Measurements from ENCODE around the gene DNAH9. TPM values are rescaled to one million over a fixed set of nuclear protein-coding genes. Genes with fewer than 3 reads are reported as not detected.

DNAH9 gene
- total RNA-seq, 4 donors from 2014 or later = 0.98 to 1.9 (median 1.5) TPM

GRCh38 chr17:11805952-11806351 lies 207.7 kb downstream of the DNAH9 start:
- H3K27me3 ChIP-seq = no peaks in the 10 kb centered on the region
- H3K4me3 ChIP-seq = no peak overlapping the region
- no peaks in the 10 kb centered on the region for H3K4me1 ChIP-seq
- 97 to 98% methylated on average over 7 of the region's 7 CpGs for WGBS, 2 donors
- no peak for DNase-seq (ENCODE audit: low spot score in 2 of 2)
- no peaks in the 10 kb centered on the region for H3K36me3 ChIP-seq
- H3K27ac ChIP-seq = no peak overlapping the region
- H3K9me3 ChIP-seq = no peaks in the 10 kb centered on the region
- no peak for TF ChIP-seq EP300 (IDR thresholded peaks at IDR 0.05)
- TF ChIP-seq POLR2A (IDR thresholded peaks at IDR 0.05) = no peak
- no peak for TF ChIP-seq CTCF (IDR thresholded peaks at IDR 0.05)

GRCh38 chr17:11807606-11808005 lies 209.3 kb downstream of the DNAH9 start:
- no peaks in the 10 kb centered on the region for H3K9me3 ChIP-seq
- 58 to 83% methylated on average over 4 to 7 of the region's 7 CpGs for WGBS, 2 donors

GRCh38 chr17:11813278-11813677 lies 215.0 kb downstream of the DNAH9 start:
- no peak overlapping the region for H3K4me3 ChIP-seq
- WGBS, 2 donors = 72 to 88% methylated on average over 4 of the region's 4 CpGs
- no peak overlapping the region for H3K27ac ChIP-seq
- DNase-seq (ENCODE audit: low spot score in 2 of 2) = no peak
- no peaks in the 10 kb centered on the region for H3K9me3 ChIP-seq
- H3K36me3 ChIP-seq = no peaks in the 10 kb centered on the region
- H3K4me1 ChIP-seq = peaks cover 0 to 12% (median 0%) of the 10 kb centered on the region in 4 donors
- H3K27me3 ChIP-seq = no peaks in the 10 kb centered on the region
- no peak for TF ChIP-seq CTCF (IDR thresholded peaks at IDR 0.05)
- TF ChIP-seq POLR2A (IDR thresholded peaks at IDR 0.05) = no peak

More at GRCh38 chr17:11807606-11808005, 209.3 kb downstream of the DNAH9 start:
- TF ChIP-seq EP300 (IDR thresholded peaks at IDR 0.05) (no peak), POLR2A (IDR thresholded peaks at IDR 0.05) (no peak), CTCF (IDR thresholded peaks at IDR 0.05) (no peak)
- H3K4me1 ChIP-seq = no peaks in the 10 kb centered on the region
- H3K4me3 ChIP-seq = no peak overlapping the region
- H3K36me3 ChIP-seq = no peaks in the 10 kb centered on the region
- no peaks in the 10 kb centered on the region for H3K27me3 ChIP-seq
- no peak for DNase-seq (ENCODE audit: low spot score in 2 of 2)
- H3K27ac ChIP-seq = no peak overlapping the region

- TF ChIP-seq CTCF (IDR thresholded peaks at IDR 0.05) (no peak), EP300 (IDR thresholded peaks at IDR 0.05) (no peak), POLR2A (IDR thresholded peaks at IDR 0.05) (no peak)
- Histone ChIP-seq H3K27ac (no peak overlapping the region), H3K27me3 (no peaks in the 10 kb centered on the region), H3K4me3 (no peak overlapping the region), H3K36me3 (no peaks in the 10 kb centered on the region), H3K4me1 (peaks cover 0 to 12% (median 0%) of the 10 kb centered on the region in 4 donors), H3K9me3 (no peaks in the 10 kb centered on the region)
- DNase-seq (ENCODE audit: low spot score in 2 of 2) = no peak
Measured at GRCh38 chr17:11813871-11814270, 215.6 kb downstream of the DNAH9 start.

- H3K4me1 ChIP-seq = peaks cover 0 to 12% (median 0%) of the 10 kb centered on the region in 4 donors
- H3K4me3 ChIP-seq = no peak overlapping the region
- no peak overlapping the region for H3K27ac ChIP-seq
- H3K27me3 ChIP-seq = no peaks in the 10 kb centered on the region
- no peaks in the 10 kb centered on the region for H3K9me3 ChIP-seq
- no peaks in the 10 kb centered on the region for H3K36me3 ChIP-seq
- TF ChIP-seq POLR2A (IDR thresholded peaks at IDR 0.05) = no peak
- TF ChIP-seq CTCF (IDR thresholded peaks at IDR 0.05) = no peak
- TF ChIP-seq EP300 (IDR thresholded peaks at IDR 0.05) = no peak
- DNase-seq (ENCODE audit: low spot score in 2 of 2) = no peak
- 40% methylated on average over 3 of the region's 3 CpGs for WGBS, 2 donors
Measured at GRCh38 chr17:11814655-11815262, 216.5 kb downstream of the DNAH9 start.
